ENCODE data around the gene MB21D2.

The MB21D2 gene

GRCh38 chr3:192892981-192893700 is 24.5 kb downstream of the MB21D2 start:
- in situ Hi-C loops (cut with MboI; ENCODE audit: low sequenced_read_pairs), result no loop called here

- in situ Hi-C loops (cut with MboI; ENCODE audit: low sequenced_read_pairs), result no loop called here
These were observed 27.0 kb downstream of the MB21D2 start for GRCh38 chr3:192890347-192891335.

GRCh38 chr3:192889679-192890078 is 28.0 kb downstream of the MB21D2 start:
- in situ Hi-C loops (cut with MboI; ENCODE audit: low sequenced_read_pairs), result no loop called here

GRCh38 chr3:192888190-192888589 is 29.5 kb downstream of the MB21D2 start:
- in situ Hi-C loops (cut with MboI; ENCODE audit: low sequenced_read_pairs), result no loop called here

GRCh38 chr3:192887701-192888100 is 30.0 kb downstream of the MB21D2 start:
- in situ Hi-C loops (cut with MboI; ENCODE audit: low sequenced_read_pairs), result no loop called here

- in situ Hi-C loops (cut with MboI; ENCODE audit: low sequenced_read_pairs), result no loop called here
These were observed 30.6 kb downstream of the MB21D2 start for GRCh38 chr3:192887047-192887446.

GRCh38 chr3:192884777-192885773 is 32.6 kb downstream of the MB21D2 start:
- in situ Hi-C loops (cut with MboI; ENCODE audit: low sequenced_read_pairs), result no loop called here

GRCh38 chr3:192883512-192883911 is 34.1 kb downstream of the MB21D2 start:
- in situ Hi-C loops (cut with MboI; ENCODE audit: low sequenced_read_pairs), result no loop called here

GRCh38 chr3:192881159-192881786 is 36.4 kb downstream of the MB21D2 start:
- in situ Hi-C loops (cut with MboI; ENCODE audit: low sequenced_read_pairs), result no loop called here

- in situ Hi-C loops (cut with MboI; ENCODE audit: low sequenced_read_pairs), result no loop called here
These were observed 37.3 kb downstream of the MB21D2 start for GRCh38 chr3:192880313-192880712.

- in situ Hi-C loops (cut with MboI; ENCODE audit: low sequenced_read_pairs), result no loop called here
These were observed 38.2 kb downstream of the MB21D2 start for GRCh38 chr3:192879346-192880031.

- in situ Hi-C loops (cut with MboI; ENCODE audit: low sequenced_read_pairs), result no loop called here
These were observed 41.6 kb downstream of the MB21D2 start for GRCh38 chr3:192875971-192876565.

GRCh38 chr3:192870822-192871221 is 46.8 kb downstream of the MB21D2 start:
- in situ Hi-C loops (cut with MboI; ENCODE audit: low sequenced_read_pairs), result no loop called here

GRCh38 chr3:192869131-192870031 is 48.3 kb downstream of the MB21D2 start:
- in situ Hi-C loops (cut with MboI; ENCODE audit: low sequenced_read_pairs), result no loop called here

- in situ Hi-C loops (cut with MboI; ENCODE audit: low sequenced_read_pairs), result no loop called here
These were observed 50.0 kb downstream of the MB21D2 start for GRCh38 chr3:192867645-192868044.

GRCh38 chr3:192866804-192867203 is 50.9 kb downstream of the MB21D2 start:
- in situ Hi-C loops (cut with MboI; ENCODE audit: low sequenced_read_pairs), result no loop called here

GRCh38 chr3:192864941-192865340 is 52.7 kb downstream of the MB21D2 start:
- in situ Hi-C loops (cut with MboI; ENCODE audit: low sequenced_read_pairs), result no loop called here

- in situ Hi-C loops (cut with MboI; ENCODE audit: low sequenced_read_pairs), result no loop called here
These were observed 54.6 kb downstream of the MB21D2 start for GRCh38 chr3:192863091-192863420.

Data from HL-60/S4 treated with retinoic acid at 250 ng/mL for 4 days and 3 days (cell line).